ENCODE results near the gene SH3RF1. TPM values are rescaled to one million over a fixed set of nuclear protein-coding genes. Genes with fewer than 3 reads are reported as not detected.

SH3RF1 gene
- total and polyA plus RNA-seq, 7 donors: 8.2 to 20.8 (median 12.5) TPM

DNA sequence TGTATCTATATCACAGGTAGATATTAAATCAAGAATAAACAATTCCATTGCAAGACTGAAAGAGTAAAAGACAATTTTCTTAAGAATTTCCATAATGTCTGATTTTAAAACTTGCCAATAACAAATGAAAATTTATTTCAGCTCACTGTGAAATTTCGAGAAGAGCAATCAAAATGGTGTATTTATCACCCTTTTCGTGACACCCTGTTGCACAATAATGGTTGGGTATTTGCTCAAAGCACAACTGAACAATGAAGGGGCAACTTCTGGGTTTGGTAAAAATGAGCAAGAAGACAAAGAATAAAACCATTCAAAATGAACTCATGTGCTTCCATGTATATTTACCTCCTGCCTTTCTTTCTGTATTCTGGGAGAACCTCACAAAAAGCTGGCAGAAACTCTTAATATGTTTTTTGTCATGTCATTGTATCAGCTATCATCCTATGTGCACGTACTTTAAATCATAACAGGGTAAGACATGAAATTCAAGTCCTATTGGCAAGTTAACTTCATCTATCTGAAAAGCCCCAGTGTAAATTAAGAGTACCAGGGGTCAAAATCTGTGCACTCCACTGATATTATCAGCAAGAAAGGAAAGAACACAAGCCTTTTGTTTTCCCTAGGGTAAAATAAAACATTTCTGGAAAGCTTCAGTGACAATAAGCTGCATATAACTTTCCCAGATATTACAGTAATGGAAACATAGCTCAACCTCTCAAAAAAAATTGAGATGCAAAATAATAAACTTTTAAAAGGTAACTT lies 133.8 kb downstream of the SH3RF1 start:
- 54 to 73% methylated on average over 3 of the region's 3 CpGs for WGBS, 2 donors
- TF ChIP-seq POLR2A (IDR thresholded peaks at IDR 0.05) (no peak), EP300 (IDR thresholded peaks at IDR 0.05) (no peak), CTCF (IDR thresholded peaks at IDR 0.05) (no peak), POLR2AphosphoS5 (IDR thresholded peaks at IDR 0.05) (no peak)
- Histone ChIP-seq H3K4me3 (no peak overlapping the region), H3K36me3 (peaks cover 0 to 22% (median 0%) of the 10 kb centered on the region in 4 donors), H3K27ac (no peak overlapping the region), H3K9me3 (no peaks in the 10 kb centered on the region), H3K27me3 (no peaks in the 10 kb centered on the region), H3K4me1 (peaks cover 0 to 11% (median 5%) of the 10 kb centered on the region in 4 donors)
- intact Hi-C loops (cut with DNase I): no loop called here
- DNase-seq: no peak

DNA sequence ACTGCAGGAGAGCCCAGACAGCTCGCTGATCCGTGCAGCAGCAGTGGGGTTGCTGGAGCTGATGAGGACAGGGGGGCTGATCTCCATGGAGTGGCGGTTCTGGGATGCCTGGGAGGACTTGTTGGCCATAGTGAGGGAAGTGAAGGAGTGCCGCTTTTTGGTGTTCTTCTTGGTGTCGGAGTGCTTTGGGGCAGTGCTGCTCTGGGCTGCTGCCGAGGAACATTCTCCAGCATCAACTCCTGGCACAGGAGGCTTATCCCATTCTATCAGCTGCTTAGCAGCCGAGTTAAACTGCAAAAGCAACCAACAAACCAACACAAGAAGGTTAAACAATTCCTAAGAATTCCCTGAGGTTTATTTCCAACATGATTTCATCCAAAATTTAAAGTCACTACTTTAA lies 134.4 kb downstream of the SH3RF1 start:
- no peaks in the 10 kb centered on the region for H3K9me3 ChIP-seq
- no peak overlapping the region for H3K27ac ChIP-seq
- TF ChIP-seq EP300 (IDR thresholded peaks at IDR 0.05): no peak
- TF ChIP-seq POLR2A (IDR thresholded peaks at IDR 0.05): no peak
- peaks cover 0 to 11% (median 5%) of the 10 kb centered on the region in 4 donors for H3K4me1 ChIP-seq
- intact Hi-C loops (cut with DNase I): no loop called here
- 94 to 96% methylated on average over 7 of the region's 7 CpGs for WGBS, 2 donors
- DNase-seq: no peak
- no peak overlapping the region for H3K4me3 ChIP-seq
- no peaks in the 10 kb centered on the region for H3K27me3 ChIP-seq
- peaks cover 0 to 22% (median 0%) of the 10 kb centered on the region in 4 donors for H3K36me3 ChIP-seq

DNA sequence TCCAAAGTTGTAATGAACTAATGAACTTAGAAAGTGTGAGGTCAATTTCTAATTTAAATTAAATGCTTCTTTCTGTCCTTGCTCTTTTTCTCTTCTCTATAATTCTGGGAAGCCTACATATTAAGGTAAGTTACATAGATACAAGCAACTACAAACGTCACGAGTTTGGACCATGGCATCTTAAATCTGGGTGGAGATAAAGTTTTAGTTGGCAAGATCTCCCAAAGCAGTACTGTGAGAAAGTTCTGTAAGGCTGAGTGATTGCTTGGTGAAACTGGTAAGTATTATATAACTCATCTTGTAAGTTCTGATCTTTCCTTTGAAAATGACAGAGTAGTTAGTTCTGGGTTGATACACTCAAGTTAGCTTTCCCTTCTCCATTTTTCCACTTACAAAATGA lies 135.0 kb downstream of the SH3RF1 start:
- Histone ChIP-seq H3K4me3 (no peak overlapping the region), H3K27ac (no peak overlapping the region), H3K36me3 (peaks cover 0 to 22% (median 0%) of the 10 kb centered on the region in 4 donors), H3K4me1 (peaks cover 0 to 11% (median 5%) of the 10 kb centered on the region in 4 donors), H3K9me3 (no peaks in the 10 kb centered on the region), H3K27me3 (no peaks in the 10 kb centered on the region)
- WGBS, 2 donors: 86 to 88% methylated on average over 2 of the region's 2 CpGs
- intact Hi-C loops (cut with DNase I): no loop called here
- DNase-seq: no peak
- TF ChIP-seq EP300 (IDR thresholded peaks at IDR 0.05): no peak
- TF ChIP-seq POLR2AphosphoS5 (IDR thresholded peaks at IDR 0.05): no peak
- no peak for TF ChIP-seq CTCF (IDR thresholded peaks at IDR 0.05)
- TF ChIP-seq POLR2A (IDR thresholded peaks at IDR 0.05): no peak

DNA sequence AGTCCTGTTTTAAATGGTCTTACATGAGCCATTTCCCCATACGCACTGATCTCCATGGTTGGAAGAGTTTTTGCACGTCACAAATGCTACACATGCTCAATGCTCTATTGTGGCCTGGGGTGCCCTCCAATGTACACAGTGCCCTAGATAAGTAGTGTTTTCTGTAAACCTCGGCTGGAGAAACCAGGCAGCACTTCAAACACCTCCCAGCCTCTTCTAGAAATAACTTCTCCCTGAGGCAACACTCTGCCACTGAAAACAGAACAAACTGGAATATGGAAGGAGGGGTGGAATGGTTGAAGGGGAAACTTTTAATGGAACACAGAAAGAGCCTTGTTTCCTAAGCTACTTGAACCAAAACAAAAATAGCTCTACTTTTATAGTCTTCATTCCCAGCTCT lies 136.8 kb downstream of the SH3RF1 start:
- no peak overlapping the region for H3K4me3 ChIP-seq
- TF ChIP-seq POLR2A (IDR thresholded peaks at IDR 0.05) (no peak), EP300 (IDR thresholded peaks at IDR 0.05) (no peak), POLR2AphosphoS5 (IDR thresholded peaks at IDR 0.05) (no peak), CTCF (IDR thresholded peaks at IDR 0.05) (no peak)
- H3K36me3 ChIP-seq: peaks cover 0 to 37% (median 7%) of the 10 kb centered on the region in 4 donors
- H3K27me3 ChIP-seq: no peaks in the 10 kb centered on the region
- DNase-seq: no peak
- peaks cover 0 to 11% (median 5%) of the 10 kb centered on the region in 4 donors for H3K4me1 ChIP-seq
- H3K27ac ChIP-seq: peak overlapping the region in 2 of 4 donors; percentile 2 to 47
- WGBS, 2 donors: 41 to 75% methylated on average over 3 of the region's 3 CpGs
- no peaks in the 10 kb centered on the region for H3K9me3 ChIP-seq
- intact Hi-C loops (cut with DNase I): no loop called here

DNA sequence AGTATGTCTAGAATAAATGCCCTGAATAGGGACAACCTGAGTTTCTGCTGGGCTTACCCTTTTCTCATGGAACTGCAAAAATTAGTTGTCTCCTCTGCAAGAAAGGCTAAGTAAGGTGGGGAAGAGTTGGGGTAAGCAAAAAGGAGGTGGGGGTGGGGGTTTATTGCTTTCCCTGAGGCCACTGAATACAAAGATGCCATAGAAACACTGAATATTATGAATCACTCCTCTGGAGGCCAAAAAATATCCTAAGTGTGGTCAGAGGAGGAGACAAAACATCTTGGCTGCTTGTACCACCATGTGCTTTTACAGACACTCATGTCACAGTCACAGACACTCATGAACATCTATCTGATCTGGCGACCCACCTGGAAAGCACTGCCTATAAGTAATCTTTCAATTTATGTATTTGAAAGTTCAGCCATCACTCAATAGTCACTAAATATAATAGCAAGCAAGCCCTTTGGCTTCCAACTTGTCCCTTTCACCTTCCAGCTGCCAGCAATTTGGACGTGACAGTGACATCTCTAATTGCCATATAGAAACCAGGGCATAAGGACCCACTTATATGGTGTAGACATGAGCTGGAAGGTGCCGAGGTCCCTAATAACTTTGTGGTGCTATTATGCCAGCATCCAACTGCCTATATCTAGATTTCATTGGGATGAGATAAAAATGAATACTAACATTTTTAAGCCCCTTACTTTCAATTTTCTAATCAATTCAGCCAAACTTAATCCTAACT lies 138.0 kb downstream of the SH3RF1 start:
- H3K36me3 ChIP-seq: peaks cover 0 to 46% (median 7%) of the 10 kb centered on the region in 4 donors
- no peak overlapping the region for H3K27ac ChIP-seq
- intact Hi-C loops (cut with DNase I): no loop called here
- H3K4me1 ChIP-seq: peaks cover 0 to 11% (median 5%) of the 10 kb centered on the region in 4 donors
- H3K9me3 ChIP-seq: no peaks in the 10 kb centered on the region
- TF ChIP-seq EP300 (IDR thresholded peaks at IDR 0.05): no peak
- TF ChIP-seq POLR2A (IDR thresholded peaks at IDR 0.05): no peak
- no peak for TF ChIP-seq POLR2AphosphoS5 (IDR thresholded peaks at IDR 0.05)
- no peak for TF ChIP-seq CTCF (IDR thresholded peaks at IDR 0.05)
- DNase-seq: no peak
- no peak overlapping the region for H3K4me3 ChIP-seq
- 94 to 96% methylated on average over 3 of the region's 3 CpGs for WGBS, 2 donors
- H3K27me3 ChIP-seq: no peaks in the 10 kb centered on the region

All from sigmoid colon (tissue), 7 donors.